Measurements from ENCODE around the gene BCL6. TPM values are rescaled to one million over a fixed set of nuclear protein-coding genes. Genes with fewer than 3 reads are reported as not detected.

BCL6 gene
- total RNA-seq, 1 experiment from 2014 or later, result 10.2 TPM

- Mint-ChIP-seq H3K27me3 (ENCODE audit: low read depth) (no peaks in the 10 kb centered on the region; the same call in 1 of the 2 replicates), H3K4me1 (peaks cover 7% of the 10 kb centered on the region; the same call in 1 of the 2 replicates), H3K27ac (no peak overlapping the region), H3K4me3 (no peak overlapping the region), H3K36me3 (no peaks in the 10 kb centered on the region), H3K9me3 (no peaks in the 10 kb centered on the region)
- TF ChIP-seq PREB (CRISPR knock-in tag; IDR thresholded peaks at IDR 0.05; ENCODE audit: borderline replicate concordance) (no peak), CREM (CRISPR knock-in tag; IDR thresholded peaks at IDR 0.05) (no peak), E2F5 (CRISPR knock-in tag; IDR thresholded peaks at IDR 0.05) (no peak), FOXK1 (CRISPR knock-in tag; IDR thresholded peaks at IDR 0.05) (no peak), E2F4 (CRISPR knock-in tag; IDR thresholded peaks at IDR 0.05; ENCODE audit: borderline replicate concordance, low read depth) (no peak), MXD4 (CRISPR knock-in tag; IDR thresholded peaks at IDR 0.05; ENCODE audit: borderline replicate concordance) (no peak), ATF1 (CRISPR knock-in tag; IDR thresholded peaks at IDR 0.05) (no peak), MYBL2 (CRISPR knock-in tag; IDR thresholded peaks at IDR 0.05) (no peak), ZSCAN18 (CRISPR knock-in tag; IDR thresholded peaks at IDR 0.05) (no peak), ETV6 (CRISPR knock-in tag; IDR thresholded peaks at IDR 0.05) (no peak), CREB1 (CRISPR knock-in tag; IDR thresholded peaks at IDR 0.05) (no peak), MLX (CRISPR knock-in tag; IDR thresholded peaks at IDR 0.05) (no peak), GRHL2 (CRISPR knock-in tag; IDR thresholded peaks at IDR 0.05; ENCODE audit: insufficient replicate concordance, severe bottlenecking) (no peak), ZNF416 (CRISPR knock-in tag; IDR thresholded peaks at IDR 0.05) (no peak)
- TF ChIP-seq, protein P1, sequence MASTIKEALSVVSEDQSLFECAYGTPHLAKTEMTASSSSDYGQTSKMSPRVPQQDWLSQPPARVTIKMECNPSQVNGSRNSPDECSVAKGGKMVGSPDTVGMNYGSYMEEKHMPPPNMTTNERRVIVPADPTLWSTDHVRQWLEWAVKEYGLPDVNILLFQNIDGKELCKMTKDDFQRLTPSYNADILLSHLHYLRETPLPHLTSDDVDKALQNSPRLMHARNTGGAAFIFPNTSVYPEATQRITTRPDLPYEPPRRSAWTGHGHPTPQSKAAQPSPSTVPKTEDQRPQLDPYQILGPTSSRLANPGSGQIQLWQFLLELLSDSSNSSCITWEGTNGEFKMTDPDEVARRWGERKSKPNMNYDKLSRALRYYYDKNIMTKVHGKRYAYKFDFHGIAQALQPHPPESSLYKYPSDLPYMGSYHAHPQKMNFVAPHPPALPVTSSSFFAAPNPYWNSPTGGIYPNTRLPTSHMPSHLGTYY (CRISPR knock-in tag; IDR thresholded peaks at IDR 0.05), result no peak
- TF ChIP-seq, protein P2, sequence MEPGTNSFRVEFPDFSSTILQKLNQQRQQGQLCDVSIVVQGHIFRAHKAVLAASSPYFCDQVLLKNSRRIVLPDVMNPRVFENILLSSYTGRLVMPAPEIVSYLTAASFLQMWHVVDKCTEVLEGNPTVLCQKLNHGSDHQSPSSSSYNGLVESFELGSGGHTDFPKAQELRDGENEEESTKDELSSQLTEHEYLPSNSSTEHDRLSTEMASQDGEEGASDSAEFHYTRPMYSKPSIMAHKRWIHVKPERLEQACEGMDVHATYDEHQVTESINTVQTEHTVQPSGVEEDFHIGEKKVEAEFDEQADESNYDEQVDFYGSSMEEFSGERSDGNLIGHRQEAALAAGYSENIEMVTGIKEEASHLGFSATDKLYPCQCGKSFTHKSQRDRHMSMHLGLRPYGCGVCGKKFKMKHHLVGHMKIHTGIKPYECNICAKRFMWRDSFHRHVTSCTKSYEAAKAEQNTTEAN (CRISPR knock-in tag; IDR thresholded peaks at IDR 0.05), result no peak
- TF ChIP-seq, protein P3, sequence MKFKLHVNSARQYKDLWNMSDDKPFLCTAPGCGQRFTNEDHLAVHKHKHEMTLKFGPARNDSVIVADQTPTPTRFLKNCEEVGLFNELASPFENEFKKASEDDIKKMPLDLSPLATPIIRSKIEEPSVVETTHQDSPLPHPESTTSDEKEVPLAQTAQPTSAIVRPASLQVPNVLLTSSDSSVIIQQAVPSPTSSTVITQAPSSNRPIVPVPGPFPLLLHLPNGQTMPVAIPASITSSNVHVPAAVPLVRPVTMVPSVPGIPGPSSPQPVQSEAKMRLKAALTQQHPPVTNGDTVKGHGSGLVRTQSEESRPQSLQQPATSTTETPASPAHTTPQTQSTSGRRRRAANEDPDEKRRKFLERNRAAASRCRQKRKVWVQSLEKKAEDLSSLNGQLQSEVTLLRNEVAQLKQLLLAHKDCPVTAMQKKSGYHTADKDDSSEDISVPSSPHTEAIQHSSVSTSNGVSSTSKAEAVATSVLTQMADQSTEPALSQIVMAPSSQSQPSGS (CRISPR knock-in tag; IDR thresholded peaks at IDR 0.05; ENCODE audit: borderline replicate concordance, low read depth), result no peak
- TF ChIP-seq, protein P4, sequence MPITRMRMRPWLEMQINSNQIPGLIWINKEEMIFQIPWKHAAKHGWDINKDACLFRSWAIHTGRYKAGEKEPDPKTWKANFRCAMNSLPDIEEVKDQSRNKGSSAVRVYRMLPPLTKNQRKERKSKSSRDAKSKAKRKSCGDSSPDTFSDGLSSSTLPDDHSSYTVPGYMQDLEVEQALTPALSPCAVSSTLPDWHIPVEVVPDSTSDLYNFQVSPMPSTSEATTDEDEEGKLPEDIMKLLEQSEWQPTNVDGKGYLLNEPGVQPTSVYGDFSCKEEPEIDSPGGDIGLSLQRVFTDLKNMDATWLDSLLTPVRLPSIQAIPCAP (CRISPR knock-in tag; IDR thresholded peaks at IDR 0.05), result no peak
- TF ChIP-seq, protein P5, sequence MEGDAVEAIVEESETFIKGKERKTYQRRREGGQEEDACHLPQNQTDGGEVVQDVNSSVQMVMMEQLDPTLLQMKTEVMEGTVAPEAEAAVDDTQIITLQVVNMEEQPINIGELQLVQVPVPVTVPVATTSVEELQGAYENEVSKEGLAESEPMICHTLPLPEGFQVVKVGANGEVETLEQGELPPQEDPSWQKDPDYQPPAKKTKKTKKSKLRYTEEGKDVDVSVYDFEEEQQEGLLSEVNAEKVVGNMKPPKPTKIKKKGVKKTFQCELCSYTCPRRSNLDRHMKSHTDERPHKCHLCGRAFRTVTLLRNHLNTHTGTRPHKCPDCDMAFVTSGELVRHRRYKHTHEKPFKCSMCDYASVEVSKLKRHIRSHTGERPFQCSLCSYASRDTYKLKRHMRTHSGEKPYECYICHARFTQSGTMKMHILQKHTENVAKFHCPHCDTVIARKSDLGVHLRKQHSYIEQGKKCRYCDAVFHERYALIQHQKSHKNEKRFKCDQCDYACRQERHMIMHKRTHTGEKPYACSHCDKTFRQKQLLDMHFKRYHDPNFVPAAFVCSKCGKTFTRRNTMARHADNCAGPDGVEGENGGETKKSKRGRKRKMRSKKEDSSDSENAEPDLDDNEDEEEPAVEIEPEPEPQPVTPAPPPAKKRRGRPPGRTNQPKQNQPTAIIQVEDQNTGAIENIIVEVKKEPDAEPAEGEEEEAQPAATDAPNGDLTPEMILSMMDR (IDR thresholded peaks at IDR 0.05), result no peak
- ChIA-PET POLR2A (no interaction called here), CTCF (interaction anchor here (0.5 kb wide), 1 partner anchor 1365 kb away, joined by 3 read pairs; no protein-coding TSS in a partner anchor)
- no peak for DNase-seq (ENCODE audit: low spot score)
- no peak for ATAC-seq
Observed at GRCh38 chr3:187783098-187783497, 37.8 kb upstream of the BCL6 start.

Measured in WTC11 (cell line).